Anterior cingulate cortex (tissue), 58 donors: ENCODE data around the gene NEB.
"Not testable (repeated sequence)": the region's sequence is repeated elsewhere in the genome, so short reads cannot be mapped to it uniquely, and the experiment has no call there.

Experiments
- DNase-seq, 58 donors: peaks; one replicate each; lab custom pipeline; 2025; lab: John Stamatoyannopoulos, UW

The NEB gene

DNA sequence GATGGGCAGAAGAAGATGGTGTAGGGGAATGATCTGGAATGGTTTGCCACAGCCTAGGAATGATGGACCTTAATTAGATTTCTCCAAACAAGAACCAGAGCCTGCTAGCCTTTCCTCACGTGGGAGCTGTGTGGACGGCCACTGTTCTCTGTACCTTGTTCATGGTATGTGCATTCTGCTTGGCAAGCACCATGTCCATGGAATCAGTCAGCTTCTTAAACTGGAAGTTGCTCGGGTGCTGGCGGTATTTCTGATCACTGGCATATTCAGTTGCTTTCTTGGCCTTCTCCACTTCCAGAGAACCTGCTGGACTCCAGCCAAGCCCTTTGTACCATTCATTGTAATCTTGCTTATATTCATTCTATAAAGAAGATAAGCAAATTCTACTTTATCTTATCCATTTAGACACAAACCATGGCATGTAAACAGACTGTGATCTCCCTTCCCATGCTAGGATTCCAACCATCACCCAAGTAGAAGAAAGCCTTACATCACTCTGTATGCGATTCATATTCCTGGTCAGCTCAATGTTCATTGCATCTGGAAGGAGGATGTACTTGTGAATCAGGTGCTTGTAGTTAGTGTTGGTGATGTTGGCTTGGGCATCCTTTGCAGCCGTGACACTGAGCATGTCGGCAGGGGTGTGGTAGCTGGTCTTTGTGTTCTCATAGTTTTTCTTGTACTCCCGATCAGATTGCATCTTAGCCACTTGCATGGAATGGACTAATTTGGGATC is 78.4 kb downstream of the NEB start:
- DNase-seq, result no peak

DNA sequence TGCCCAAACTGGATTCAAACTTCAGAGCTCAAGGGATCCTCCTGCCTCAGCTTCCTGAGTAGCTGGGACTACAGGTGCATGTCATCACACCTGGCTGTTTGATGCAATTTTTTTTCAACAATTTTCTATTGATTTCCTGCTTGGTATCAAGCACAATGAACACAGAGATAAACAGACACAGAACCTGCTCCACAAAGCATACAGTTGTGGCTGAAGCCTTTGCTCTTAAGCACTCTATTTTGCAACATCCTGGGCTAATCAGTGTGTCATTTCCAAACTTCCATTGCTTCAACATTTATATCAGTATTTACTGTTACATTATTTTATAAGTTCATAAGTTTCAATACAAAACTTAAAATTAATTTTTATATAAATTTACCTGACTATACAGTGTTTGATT is 79.4 kb downstream of the NEB start:
- no peak for DNase-seq

DNA sequence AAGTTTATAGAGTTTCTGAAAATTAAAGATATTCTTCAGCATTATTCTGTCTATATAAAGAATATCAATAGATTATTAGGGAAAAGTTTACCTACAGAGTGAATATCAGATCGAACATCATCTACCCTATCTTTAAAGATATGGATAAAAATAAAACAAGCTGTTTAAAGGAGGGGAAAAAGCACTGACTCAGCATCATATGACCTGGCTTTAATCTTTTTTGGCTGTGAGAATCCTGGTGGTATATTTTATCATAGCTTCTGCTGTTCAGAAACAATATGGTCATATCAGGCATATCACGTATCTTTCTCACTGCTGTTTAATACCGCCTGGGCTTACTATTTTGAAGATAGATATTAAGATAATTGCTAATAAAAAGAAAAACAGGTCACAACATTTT is 80.2 kb downstream of the NEB start:
- DNase-seq, result no peak

DNA sequence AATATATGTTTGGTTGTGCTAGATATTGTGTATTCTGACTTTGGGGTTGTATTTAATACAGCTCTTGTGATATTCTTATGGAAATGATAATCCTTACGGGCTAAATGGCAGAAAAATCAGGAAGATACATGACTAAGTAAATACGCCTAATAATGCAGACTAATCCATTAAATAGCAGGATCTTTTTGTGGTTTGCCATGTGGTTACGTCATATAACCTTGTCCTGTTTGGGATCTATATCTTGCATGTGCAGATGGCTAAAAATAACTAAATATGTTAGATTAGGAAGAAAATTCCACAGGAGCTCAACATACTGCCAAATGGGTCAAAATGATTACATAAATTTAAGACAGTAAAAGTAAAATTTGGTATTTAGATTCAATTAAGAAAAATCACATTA is 83.0 kb downstream of the NEB start:
- DNase-seq, result no peak

DNA sequence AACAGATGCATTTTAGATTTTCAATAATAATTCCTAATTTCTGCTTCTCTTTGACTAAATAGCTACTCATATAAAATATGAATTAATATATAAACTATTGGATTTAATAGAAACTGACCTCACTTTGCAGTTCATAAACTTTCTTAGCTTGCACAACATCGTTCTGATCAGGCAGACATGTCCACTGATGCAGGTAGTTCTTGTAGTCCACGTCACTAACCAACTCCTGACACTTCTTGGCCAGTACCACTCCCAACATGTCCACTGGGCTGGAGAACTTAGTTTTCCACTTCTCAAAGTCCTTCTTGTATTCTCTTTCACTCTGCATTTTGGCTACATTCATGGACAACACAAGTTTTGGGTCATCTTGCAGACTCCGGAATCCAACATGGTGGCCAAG is 83.8 kb downstream of the NEB start:
- DNase-seq, result no peak

DNA sequence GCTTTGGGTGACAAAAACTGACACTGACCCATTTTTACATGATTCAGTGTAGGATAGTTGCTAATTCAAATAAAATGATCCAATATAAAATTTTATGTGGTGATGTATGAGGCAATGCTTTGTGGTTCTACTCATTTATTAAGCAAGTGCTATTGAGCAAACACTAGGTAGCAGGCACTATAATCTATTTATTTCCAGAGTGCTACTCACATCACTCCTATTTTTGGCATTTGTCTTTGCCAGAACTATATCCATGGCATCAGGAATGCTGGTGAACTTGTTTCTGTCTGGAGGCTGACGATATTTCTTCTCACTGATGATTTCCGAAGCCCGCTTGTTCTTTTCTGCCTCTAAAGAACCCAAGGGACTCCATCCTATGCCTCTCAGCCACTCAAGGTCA is 84.3 kb downstream of the NEB start:
- no peak for DNase-seq

DNA sequence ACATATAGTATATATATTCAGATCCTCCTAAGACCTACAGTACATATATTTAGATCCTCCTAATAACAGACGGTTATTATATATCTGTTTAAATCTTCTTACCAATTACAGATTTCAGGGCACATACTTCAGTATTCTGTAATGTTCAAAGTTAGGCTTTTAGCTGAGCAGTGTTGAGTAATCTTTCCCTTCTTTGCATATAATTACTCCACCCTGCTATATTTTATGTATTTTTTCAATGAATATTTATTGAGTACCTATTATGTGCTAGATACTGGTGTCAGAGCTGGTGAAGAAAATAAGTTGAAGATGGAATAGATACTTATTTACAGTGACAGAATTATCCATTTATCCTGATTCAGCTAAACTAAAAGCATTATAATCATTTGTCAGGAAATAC is 84.9 kb downstream of the NEB start:
- no peak for DNase-seq

DNA sequence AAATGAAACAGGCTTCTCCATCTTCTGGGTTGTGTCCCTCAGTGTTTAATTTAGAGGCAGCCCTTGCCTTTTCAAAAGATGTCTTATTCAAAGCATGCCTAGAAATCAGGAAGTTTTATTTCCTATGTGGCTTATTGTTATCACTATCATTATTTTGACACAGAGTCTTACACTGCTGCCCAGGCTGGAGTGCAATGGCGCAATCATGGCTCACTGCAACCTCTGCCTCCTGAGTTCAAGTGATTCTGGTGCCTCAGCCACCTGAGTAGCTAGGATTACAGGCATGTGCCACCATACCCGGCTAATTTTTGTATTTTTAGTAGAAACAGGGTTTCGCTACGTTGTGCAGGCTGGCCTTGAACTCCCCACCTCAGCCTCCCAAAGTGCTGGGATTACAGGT is 87.8 kb downstream of the NEB start:
- not testable (repeated sequence) for DNase-seq

DNA sequence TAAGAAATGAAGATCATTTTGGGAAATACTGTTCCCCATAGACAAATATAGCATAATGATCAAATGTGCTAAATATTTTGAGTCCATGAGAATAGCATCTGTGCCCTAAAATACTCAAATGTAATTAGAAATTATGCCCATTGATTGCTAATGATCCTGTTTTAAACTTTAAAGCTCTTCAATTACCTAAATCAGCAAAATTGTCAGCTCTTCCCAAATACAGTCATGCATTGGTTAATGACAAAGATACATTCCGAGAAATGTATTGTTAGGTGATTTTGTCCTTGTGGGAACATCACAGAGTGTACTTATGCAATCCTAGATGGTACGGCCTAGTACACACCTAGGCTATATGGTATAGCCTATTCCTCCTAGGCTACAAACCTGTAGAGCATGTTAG is 89.7 kb downstream of the NEB start:
- DNase-seq, result no peak

DNA sequence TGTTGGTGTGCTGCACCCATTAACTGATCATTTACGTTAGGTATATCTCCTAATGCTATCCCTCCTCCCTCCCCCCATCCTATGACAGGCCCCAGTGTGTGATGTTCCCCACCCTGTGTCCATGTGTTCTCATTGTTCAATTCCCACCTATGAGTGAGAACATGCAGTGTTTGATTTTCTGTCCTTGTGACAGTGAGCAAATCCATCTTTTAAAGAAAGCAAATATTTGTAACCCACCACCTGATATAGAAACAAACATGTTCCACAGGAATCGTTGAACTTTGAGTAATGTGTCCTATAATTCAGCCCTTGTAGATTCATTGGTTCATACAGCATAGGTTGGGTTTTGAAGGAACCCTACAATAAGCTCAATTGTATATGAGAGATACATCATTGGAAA is 92.4 kb downstream of the NEB start:
- DNase-seq, result not testable (repeated sequence)

DNA sequence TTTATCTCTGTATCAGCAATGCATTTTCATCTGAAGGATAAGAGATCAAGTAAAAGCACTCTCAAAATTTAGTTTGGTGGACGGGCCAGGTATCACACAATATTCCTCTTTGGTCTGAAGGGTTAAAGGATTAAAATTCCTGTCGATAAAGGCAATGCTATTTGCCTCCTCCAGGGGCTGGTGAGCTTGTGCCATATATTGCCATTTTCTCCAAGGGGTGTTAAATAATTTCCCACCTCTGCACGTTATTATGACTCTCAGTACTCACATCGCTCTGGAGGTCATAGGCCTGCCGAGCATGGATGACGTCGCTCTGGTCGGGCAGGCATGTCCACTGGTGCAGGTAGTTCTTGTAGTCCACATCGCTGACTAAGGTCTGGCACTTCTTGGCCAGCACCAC is 94.2 kb downstream of the NEB start:
- DNase-seq, result no peak

DNA sequence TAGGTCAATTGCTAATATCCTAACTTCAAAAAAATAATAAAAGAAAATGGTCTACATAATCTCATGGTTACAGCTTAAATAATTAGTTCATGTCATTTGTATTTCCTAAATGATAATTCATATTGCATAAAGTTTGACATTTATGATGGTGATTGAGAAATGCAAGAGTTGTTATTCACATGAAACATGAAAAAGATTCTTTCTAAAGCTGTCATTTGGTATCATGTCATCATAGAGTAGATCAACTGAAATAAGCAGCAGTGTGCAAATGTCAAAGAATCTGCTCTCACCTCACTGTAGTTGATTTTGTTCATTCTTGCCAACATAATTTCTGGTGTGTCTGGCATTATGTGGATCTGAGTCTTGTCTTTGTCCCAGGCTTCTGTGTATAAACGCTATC is 95.3 kb downstream of the NEB start:
- DNase-seq, result no peak

DNA sequence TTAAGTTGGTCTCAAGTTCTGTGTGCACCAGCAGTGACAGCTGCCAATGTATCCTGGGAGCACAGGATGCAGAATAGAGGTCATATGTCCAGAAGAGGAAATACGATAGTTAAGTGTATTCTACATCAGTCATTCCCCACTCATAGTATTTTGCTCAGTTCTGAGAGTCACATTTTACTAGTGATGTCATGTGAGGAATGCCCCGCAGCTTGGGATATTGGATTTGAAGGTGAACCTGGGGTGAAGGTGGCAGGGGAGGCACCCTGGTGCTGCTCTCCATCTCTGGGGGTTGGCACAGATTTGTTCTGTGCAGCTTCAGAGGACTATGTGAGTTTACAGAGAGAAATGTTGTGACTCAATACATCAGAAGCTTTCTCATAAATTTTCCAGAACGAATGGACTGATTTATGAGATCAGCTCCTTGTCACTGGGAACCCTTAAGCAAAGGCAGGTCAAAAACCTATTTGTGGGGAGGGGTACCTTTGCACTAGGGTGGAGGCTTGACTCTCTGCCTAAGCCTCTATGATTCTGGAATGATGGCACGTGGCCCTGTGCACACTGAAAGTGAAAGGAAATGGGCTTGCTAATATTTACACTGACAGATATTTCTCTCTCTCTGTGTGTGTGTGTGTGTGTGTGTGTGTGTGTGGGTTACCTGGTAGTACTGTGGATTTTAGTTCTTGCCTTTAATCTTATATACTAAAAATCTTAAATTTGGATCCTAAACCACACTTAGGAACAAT is 95.9 kb downstream of the NEB start:
- no peak for DNase-seq

DNA sequence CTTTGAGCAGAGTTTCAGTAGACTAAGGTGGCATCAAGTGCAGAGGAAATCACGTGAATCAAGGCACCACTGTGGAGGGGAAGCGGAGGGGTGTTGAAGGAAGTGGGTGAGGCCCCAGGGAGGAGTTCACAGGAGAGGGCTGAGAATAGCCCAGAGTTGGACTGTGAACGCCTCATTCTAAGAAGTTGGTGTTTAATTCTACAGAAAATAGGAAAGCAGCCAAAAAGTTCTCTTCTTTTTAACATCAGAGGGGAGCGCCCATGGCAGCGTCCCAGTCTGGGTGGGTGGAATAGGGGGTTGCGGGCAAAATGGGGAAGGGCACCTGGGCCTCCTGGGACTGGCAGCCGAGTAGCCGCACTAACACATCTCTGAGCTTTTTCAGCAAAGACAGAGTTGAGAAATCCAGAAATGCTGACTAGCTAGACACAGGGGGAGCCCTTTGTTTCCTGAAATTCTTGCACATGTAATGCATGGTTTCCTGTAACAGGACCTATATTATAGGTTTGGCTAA is 97.0 kb downstream of the NEB start:
- DNase-seq, result no peak

DNA sequence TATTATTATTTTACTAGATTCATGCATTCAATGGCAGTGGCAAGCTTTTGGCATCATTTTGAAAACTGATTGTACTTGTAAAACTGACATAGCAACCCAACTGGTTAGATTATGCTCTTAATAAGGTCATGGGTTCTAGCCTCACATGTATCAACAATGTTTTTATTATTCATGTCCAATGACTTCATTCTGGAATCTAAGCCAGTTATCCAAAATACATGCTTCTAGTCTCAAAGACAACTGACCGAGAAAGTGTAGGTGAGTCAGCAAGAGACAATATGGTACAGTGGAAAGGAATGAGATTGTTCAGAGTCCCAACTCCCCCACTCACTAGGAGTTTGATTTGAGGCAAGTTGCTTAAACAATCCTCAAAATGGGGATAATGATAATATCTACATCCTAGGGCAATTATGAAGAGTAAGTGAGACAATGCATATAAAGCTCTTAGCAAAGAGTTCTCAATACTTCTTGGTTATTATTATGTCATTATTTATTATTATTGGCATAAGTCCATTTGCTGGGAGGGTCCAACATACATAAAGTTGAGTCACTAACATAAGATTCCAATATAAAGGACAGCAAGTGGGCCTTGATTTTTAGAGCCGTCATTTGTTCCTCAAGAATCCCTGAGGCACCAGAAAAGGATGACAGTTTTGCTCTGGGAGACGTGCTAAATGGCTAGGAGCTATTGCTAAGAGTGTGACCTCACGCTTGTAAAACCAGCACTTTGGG is 99.4 kb downstream of the NEB start:
- DNase-seq, result no peak

DNA sequence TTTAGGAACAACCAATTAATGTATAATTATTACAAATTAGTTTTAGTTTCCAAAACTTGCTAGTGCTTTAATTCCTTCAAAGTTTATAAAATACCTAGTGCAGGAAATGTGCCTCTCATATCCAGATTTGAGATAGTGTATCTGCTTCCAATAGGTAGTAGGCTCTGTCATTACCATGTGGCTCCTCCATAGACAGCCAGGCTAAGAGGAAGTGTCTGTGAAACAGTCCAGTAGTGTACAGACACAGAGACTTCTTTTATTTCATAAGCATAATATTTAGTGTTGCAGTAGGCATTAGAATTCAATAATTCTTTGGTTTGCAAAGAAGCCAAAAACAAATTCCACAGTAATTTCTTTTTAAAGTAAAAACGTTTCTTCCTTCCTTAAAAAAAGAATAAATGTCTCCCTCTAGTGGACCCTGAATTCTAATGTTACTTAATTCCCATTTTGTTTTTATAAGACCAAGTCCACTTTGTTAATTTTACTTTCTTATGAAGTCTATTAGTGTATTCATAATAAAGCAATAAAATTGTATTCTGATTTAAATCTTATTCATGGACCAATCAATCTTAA is 101.2 kb downstream of the NEB start:
- no peak for DNase-seq

DNA sequence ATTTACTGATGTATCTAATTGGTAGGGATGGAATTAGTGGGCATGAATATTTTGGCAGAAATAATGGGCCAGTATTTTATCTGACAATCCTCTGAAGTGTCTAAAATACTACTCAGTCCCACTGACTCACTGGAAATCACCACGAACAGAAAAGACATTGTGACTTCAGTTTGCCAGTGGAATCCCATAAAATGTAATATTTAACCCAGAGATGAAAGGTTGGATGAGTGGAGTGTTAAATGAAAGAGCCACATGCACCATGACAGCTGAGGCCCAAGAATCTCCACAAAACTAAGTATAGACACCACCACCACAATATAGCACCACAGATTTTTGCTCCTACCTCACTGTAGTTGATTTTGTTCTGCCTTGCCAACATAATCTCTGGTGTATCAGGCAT is 103.9 kb downstream of the NEB start:
- no peak for DNase-seq

DNA sequence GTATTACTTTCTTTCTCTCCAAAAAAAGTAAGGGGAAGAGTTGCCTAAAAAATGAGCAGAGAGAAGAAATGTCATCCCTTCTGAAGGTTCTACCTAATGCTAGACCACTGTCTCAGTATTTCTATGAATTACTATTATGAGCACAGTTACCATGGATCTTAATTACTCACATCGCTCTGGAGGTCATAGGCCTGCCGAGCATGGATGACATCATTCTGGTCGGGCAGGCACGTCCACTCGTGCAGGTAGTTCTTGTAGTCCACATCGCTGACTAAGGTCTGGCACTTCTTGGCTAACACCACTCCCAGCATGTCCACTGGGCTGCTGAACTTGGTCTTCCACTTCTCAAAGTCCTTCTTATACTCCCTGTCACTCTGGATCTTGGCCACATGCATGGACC is 106.9 kb downstream of the NEB start:
- no peak for DNase-seq

DNA sequence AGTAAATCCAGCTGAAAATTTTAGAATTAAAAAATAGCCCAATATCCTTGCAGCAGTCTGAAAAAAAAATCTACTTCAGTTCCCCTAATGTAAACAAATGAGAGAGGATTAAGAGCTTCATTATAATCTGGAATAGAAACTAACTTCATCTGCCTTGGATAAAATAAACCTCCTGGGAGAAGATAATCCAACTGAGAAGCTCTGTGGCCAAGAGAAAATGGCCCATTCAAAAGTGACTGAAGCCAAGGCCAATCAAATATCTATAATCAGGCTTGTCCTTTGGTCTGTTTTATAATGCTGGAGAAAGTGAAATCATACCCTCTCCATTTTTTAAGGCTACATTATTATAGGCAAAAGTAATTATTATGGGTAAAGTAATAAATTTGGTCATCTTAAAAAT is 110.0 kb downstream of the NEB start:
- DNase-seq, result no peak

DNA sequence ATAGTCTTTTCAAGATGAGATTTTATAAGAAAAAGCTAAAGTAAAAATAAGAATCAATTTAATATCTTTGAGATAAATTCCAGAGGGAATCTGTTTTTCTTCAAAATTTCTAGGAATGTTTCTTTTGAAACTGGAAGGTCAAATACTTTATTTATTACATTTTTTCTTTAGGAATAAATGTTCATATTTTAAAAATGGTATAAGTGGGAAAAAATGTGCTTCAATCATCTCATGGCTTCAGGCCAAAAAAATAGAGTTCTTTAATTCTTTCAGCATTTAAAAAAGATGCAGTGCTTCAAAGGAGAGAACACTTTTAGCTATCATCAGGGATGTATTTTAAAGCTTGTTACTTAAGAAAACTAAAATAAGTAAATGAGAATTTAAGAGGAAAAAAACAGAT is 110.6 kb downstream of the NEB start:
- no peak for DNase-seq

DNA sequence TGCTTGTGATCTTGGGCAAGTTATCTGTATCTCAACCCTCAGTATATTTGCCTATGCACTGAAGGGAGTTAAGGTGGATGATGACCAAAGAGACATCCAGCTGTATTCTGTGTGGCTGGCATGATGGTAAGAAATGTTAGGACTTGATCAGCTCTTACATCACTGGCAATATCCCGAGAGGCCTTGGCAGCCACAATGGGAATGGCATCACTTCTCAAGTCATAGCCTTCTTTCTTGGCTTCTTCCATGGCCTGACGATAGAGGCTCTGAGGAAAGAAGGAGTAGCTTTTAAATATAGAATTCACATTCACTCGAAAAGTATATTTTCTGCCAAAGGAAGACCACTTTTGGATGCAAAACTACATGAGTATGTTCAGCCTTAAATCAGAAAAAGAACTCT is 113.5 kb downstream of the NEB start:
- DNase-seq, result no peak
